ENCODE data around the gene STX4.

STX4 gene

GRCh38 chr16:31077024-31077423 lies 43.7 kb downstream of the STX4 start:
- TF ChIP-seq, protein P1, sequence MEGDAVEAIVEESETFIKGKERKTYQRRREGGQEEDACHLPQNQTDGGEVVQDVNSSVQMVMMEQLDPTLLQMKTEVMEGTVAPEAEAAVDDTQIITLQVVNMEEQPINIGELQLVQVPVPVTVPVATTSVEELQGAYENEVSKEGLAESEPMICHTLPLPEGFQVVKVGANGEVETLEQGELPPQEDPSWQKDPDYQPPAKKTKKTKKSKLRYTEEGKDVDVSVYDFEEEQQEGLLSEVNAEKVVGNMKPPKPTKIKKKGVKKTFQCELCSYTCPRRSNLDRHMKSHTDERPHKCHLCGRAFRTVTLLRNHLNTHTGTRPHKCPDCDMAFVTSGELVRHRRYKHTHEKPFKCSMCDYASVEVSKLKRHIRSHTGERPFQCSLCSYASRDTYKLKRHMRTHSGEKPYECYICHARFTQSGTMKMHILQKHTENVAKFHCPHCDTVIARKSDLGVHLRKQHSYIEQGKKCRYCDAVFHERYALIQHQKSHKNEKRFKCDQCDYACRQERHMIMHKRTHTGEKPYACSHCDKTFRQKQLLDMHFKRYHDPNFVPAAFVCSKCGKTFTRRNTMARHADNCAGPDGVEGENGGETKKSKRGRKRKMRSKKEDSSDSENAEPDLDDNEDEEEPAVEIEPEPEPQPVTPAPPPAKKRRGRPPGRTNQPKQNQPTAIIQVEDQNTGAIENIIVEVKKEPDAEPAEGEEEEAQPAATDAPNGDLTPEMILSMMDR (conservative IDR thresholded peaks at IDR 0.05; ENCODE audit: low read depth, low read length), result no peak
- H3K4me3 ChIP-seq (ENCODE audit: low read length), result no peak overlapping the region
- DNase-seq (ENCODE audit: low read depth), result no peak

DNA sequence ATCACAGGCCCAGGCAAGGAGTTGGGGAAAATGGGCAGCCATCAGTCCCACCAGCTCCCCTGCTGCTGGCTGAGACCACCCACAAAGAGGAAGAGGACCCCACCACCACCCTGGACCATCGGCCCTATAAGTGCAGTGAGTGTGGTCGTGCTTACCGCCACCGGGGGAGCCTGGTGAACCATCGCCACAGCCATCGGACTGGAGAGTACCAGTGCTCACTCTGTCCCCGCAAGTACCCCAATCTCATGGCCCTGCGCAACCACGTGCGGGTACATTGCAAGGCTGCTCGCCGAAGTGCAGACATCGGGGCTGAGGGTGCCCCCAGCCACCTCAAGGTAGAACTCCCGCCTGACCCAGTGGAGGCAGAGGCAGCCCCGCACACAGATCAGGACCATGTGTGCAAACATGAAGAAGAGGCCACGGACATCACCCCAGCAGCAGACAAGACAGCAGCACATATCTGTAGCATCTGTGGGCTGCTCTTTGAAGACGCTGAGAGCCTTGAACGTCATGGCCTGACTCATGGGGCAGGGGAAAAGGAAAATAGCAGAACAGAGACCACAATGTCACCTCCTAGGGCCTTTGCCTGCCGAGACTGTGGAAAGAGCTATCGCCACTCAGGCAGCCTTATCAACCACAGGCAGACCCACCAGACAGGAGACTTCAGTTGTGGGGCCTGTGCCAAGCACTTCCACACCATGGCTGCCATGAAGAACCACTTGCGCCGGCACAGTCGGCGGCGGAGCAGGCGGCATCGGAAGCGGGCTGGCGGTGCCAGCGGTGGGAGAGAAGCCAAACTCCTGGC lies 44.4 kb downstream of the STX4 start:
- H3K4me3 ChIP-seq (ENCODE audit: low read length), result no peak overlapping the region
- DNase-seq (ENCODE audit: low read depth), result no peak
- TF ChIP-seq, protein P1 (conservative IDR thresholded peaks at IDR 0.05; ENCODE audit: low read depth, low read length), result no peak

- H3K4me3 ChIP-seq (ENCODE audit: low read length), result no peak overlapping the region
- DNase-seq (ENCODE audit: low read depth), result no peak
- TF ChIP-seq, protein P1 (conservative IDR thresholded peaks at IDR 0.05; ENCODE audit: low read depth, low read length), result no peak
Observed at GRCh38 chr16:31078597-31079341, 45.4 kb downstream of the STX4 start.

GRCh38 chr16:31079342-31079944 lies 46.1 kb downstream of the STX4 start:
- no peak for DNase-seq (ENCODE audit: low read depth)
- H3K4me3 ChIP-seq (ENCODE audit: low read length), result no peak overlapping the region
- TF ChIP-seq, protein P1 (conservative IDR thresholded peaks at IDR 0.05; ENCODE audit: low read depth, low read length), result no peak

DNA sequence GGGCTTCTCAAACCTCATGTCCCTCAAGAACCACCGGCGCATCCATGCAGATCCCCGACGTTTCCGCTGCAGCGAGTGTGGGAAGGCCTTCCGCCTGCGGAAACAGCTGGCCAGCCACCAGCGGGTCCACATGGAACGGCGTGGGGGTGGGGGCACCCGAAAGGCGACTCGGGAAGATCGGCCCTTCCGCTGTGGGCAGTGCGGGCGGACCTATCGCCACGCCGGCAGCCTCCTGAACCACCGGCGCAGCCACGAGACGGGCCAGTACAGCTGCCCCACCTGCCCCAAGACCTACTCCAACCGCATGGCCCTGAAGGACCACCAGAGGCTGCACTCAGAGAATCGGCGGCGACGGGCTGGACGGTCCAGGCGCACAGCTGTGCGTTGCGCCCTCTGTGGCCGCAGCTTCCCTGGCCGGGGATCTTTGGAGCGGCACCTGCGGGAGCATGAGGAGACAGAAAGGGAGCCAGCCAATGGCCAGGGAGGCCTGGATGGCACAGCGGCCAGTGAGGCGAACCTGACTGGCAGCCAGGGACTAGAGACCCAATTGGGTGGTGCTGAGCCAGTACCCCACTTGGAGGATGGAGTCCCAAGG lies 46.8 kb downstream of the STX4 start:
- TF ChIP-seq, protein P1 (conservative IDR thresholded peaks at IDR 0.05; ENCODE audit: low read depth, low read length), result no peak
- no peak overlapping the region for H3K4me3 ChIP-seq (ENCODE audit: low read length)
- DNase-seq (ENCODE audit: low read depth), result no peak

DNA sequence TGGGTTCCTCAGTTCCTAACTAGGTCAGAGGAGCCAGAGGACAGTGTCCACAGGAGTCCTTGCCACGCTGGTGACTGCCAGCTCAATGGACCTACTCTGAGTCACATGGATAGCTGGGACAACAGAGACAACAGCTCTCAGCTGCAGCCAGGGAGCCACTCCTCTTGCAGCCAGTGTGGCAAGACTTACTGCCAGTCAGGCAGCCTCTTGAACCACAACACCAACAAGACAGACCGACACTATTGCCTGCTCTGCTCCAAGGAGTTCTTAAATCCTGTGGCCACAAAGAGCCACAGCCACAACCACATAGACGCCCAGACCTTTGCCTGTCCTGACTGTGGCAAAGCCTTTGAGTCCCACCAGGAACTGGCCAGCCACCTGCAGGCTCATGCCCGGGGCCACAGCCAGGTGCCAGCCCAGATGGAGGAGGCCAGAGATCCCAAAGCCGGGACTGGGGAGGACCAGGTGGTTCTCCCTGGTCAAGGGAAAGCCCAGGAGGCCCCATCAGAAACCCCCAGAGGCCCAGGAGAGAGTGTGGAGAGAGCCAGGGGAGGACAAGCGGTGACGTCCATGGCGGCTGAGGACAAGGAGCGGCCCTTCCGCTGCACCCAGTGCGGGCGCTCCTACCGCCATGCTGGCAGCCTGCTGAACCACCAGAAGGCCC lies 47.5 kb downstream of the STX4 start:
- no peak for DNase-seq (ENCODE audit: low read depth)
- no peak overlapping the region for H3K4me3 ChIP-seq (ENCODE audit: low read length)
- TF ChIP-seq, protein P1 (conservative IDR thresholded peaks at IDR 0.05; ENCODE audit: low read depth, low read length), result no peak
